CD4-positive, alpha-beta T cell treated with Interferon alpha-2 for 1 hour (primary cell): ENCODE results near the gene GRM5.

ENCODE experiments used
- DNase-seq, 2 donors: peaks; one replicate each; pipeline ENCODE4 v3.0.0-alpha.2; 2020 to 2022

The GRM5 gene

GRCh38 chr11:88692306-88693086, 373.3 kb downstream of the GRM5 start:
- no peak for DNase-seq

GRCh38 chr11:88689548-88690240, 376.1 kb downstream of the GRM5 start:
- peak in 1 of 2 donors; percentile 9 for DNase-seq

- no peak for DNase-seq
These were observed 382.8 kb downstream of the GRM5 start for GRCh38 chr11:88683024-88683423.

GRCh38 chr11:88680806-88681205, 385.0 kb downstream of the GRM5 start:
- no peak for DNase-seq

GRCh38 chr11:88666364-88666763, 399.4 kb downstream of the GRM5 start:
- DNase-seq, result no peak

- DNase-seq, result no peak
These were observed 408.6 kb downstream of the GRM5 start for GRCh38 chr11:88657076-88657738.

- no peak for DNase-seq
These were observed 409.5 kb downstream of the GRM5 start for GRCh38 chr11:88656283-88656682.

- no peak for DNase-seq
These were observed 410.1 kb downstream of the GRM5 start for GRCh38 chr11:88655656-88656055.

- DNase-seq, result no peak
These were observed 410.6 kb downstream of the GRM5 start for GRCh38 chr11:88655196-88655595.

GRCh38 chr11:88651556-88651955, 414.2 kb downstream of the GRM5 start:
- no peak for DNase-seq

- DNase-seq, result no peak
These were observed 421.1 kb downstream of the GRM5 start for GRCh38 chr11:88644724-88645123.

GRCh38 chr11:88632163-88632562, 433.6 kb downstream of the GRM5 start:
- DNase-seq, result no peak

- DNase-seq, result no peak
These were observed 434.3 kb downstream of the GRM5 start for GRCh38 chr11:88631497-88631896.

GRCh38 chr11:88629496-88629895, 436.3 kb downstream of the GRM5 start:
- DNase-seq, result no peak

- DNase-seq, result no peak
These were observed 439.6 kb downstream of the GRM5 start for GRCh38 chr11:88626216-88626615.

GRCh38 chr11:88623531-88623930, 442.3 kb downstream of the GRM5 start:
- DNase-seq, result no peak

GRCh38 chr11:88620568-88621130, 445.1 kb downstream of the GRM5 start:
- no peak for DNase-seq

GRCh38 chr11:88619656-88620385, 446.0 kb downstream of the GRM5 start:
- no peak for DNase-seq

GRCh38 chr11:88619071-88619425, 446.7 kb downstream of the GRM5 start:
- DNase-seq, result no peak

- DNase-seq, result no peak
These were observed 447.3 kb downstream of the GRM5 start for GRCh38 chr11:88618327-88619070.

- no peak for DNase-seq
These were observed 448.6 kb downstream of the GRM5 start for GRCh38 chr11:88617226-88617625.

GRCh38 chr11:88604260-88604659, 461.5 kb downstream of the GRM5 start:
- DNase-seq, result no peak
